Putamen (tissue), 1 donor: ENCODE data around the gene JAKMIP1.

Experiments used
- DNase-seq: peaks from one replicate; pipeline ENCODE4 v3.0.0-alpha.2; 2016; ENCODE audit warnings: low spot score

JAKMIP1 gene

GRCh38 chr4:6119507-6120020 is 80.8 kb downstream of the JAKMIP1 start:
- DNase-seq = no peak

GRCh38 chr4:6118201-6118600 is 82.1 kb downstream of the JAKMIP1 start:
- DNase-seq = no peak

- DNase-seq = no peak
Measured at GRCh38 chr4:6116696-6117285, 83.6 kb downstream of the JAKMIP1 start.

GRCh38 chr4:6115746-6116586 is 84.4 kb downstream of the JAKMIP1 start:
- DNase-seq = no peak

- DNase-seq = no peak
Measured at GRCh38 chr4:6115342-6115741, 85.0 kb downstream of the JAKMIP1 start.

GRCh38 chr4:6114601-6115000 is 85.7 kb downstream of the JAKMIP1 start:
- DNase-seq = no peak

- DNase-seq = no peak
Measured at GRCh38 chr4:6114181-6114580, 86.2 kb downstream of the JAKMIP1 start.

GRCh38 chr4:6113641-6114040 is 86.7 kb downstream of the JAKMIP1 start:
- DNase-seq = no peak

GRCh38 chr4:6112606-6113290 is 87.6 kb downstream of the JAKMIP1 start:
- DNase-seq = no peak

GRCh38 chr4:6111354-6111960 is 88.9 kb downstream of the JAKMIP1 start:
- DNase-seq = no peak

- no peak for DNase-seq
Measured at GRCh38 chr4:6110681-6111353, 89.5 kb downstream of the JAKMIP1 start.

GRCh38 chr4:6109842-6110560 is 90.3 kb downstream of the JAKMIP1 start:
- no peak for DNase-seq

GRCh38 chr4:6107886-6108285 is 92.5 kb downstream of the JAKMIP1 start:
- DNase-seq = no peak

- DNase-seq = no peak
Measured at GRCh38 chr4:6107114-6107791, 93.1 kb downstream of the JAKMIP1 start.

- no peak for DNase-seq
Measured at GRCh38 chr4:6106156-6106555, 94.2 kb downstream of the JAKMIP1 start.

- peak; percentile 52 for DNase-seq
Measured at GRCh38 chr4:6105311-6105911, 94.9 kb downstream of the JAKMIP1 start.

GRCh38 chr4:6104541-6105130 is 95.7 kb downstream of the JAKMIP1 start:
- DNase-seq = no peak

- peak; percentile 73 for DNase-seq
Measured at GRCh38 chr4:6097581-6097980, 102.8 kb downstream of the JAKMIP1 start.

GRCh38 chr4:6095897-6096296 is 104.5 kb downstream of the JAKMIP1 start:
- no peak for DNase-seq
